Neuron (in vitro differentiated cells): Measurements from ENCODE around the gene ANO6.
A peak's percentile ranks its signal among the peaks of the same experiment; 100 is the strongest.

Experiments used
- H2AFZ ChIP-seq: one replicate; pipeline ENCODE4 v1.6.1; 2013; ENCODE audit warnings: low read depth, mild to moderate bottlenecking, inconsistent platforms, low read length, moderate library complexity
- H3K27me3 ChIP-seq: one replicate; pipeline ENCODE4 v1.6.1; 2013; ENCODE audit warnings: low read length; ENCODE audit not compliant: insufficient read depth
- H3K36me3 ChIP-seq: one replicate; pipeline ENCODE4 v1.6.1; 2013; ENCODE audit warnings: low read length; ENCODE audit not compliant: insufficient read depth
- H3K4me1 ChIP-seq: one replicate; pipeline ENCODE4 v1.6.1; 2013; ENCODE audit warnings: low read length; ENCODE audit not compliant: insufficient read depth
- H3K4me3 ChIP-seq: 2 replicates; pipeline ENCODE4 v1.5.1; 2013; ENCODE audit warnings: mild to moderate bottlenecking, low read length, moderate library complexity
- H3K9me3 ChIP-seq: one replicate; pipeline ENCODE4 v1.6.1; 2013; ENCODE audit warnings: low read length

The ANO6 gene

DNA sequence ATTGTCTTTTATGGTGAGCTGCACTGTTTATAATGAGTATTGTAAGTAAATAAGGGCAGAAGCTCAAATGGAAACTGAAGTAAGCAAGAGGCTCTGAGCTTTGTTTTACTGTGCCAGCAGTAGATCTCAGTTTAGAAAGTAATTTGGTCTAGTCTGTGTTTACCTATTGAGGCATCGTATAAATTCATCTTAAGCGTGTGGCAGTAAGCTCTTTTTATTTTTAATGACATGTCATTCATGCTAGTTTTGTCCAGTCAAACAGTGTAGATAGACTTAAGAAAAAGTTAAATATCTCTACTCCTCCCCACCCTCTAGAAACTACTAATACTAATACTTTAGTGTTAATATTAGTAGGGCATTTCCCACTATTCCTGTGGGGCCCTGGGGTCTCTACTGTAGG lies 2.0 kb downstream of the ANO6 start:
- Histone ChIP-seq H3K4me3 (peak overlapping the region; percentile 51), H2AFZ (peak overlapping the region; percentile 92), H3K9me3 (no peaks in the 10 kb centered on the region), H3K36me3 (no peaks in the 10 kb centered on the region), H3K27me3 (no peaks in the 10 kb centered on the region), H3K4me1 (peaks cover 8% of the 10 kb centered on the region)

DNA sequence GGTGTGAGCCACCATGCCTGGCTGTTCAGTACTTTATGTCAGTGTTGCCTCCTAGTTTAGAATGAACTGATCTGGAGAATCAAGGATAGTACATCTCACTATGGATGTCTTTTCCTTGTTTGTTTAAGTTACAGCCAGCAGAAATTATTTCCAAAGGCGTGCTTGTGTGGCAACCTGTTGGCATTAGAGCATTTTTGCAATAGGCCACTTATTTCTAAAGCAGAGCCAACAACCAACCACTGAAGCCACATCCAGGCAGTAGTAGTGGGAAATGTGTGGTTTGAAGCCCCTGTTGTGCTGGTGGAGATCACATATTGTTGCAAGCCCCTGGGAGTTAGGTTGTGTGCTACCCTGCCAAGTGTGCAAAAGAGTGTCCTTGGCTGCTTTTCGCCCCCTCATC lies 3.7 kb downstream of the ANO6 start:
- H3K4me3 ChIP-seq = no peak overlapping the region
- no peak overlapping the region for H2AFZ ChIP-seq
- no peaks in the 10 kb centered on the region for H3K27me3 ChIP-seq
- H3K9me3 ChIP-seq = no peaks in the 10 kb centered on the region
- peaks cover 8% of the 10 kb centered on the region for H3K4me1 ChIP-seq
- H3K36me3 ChIP-seq = no peaks in the 10 kb centered on the region

DNA sequence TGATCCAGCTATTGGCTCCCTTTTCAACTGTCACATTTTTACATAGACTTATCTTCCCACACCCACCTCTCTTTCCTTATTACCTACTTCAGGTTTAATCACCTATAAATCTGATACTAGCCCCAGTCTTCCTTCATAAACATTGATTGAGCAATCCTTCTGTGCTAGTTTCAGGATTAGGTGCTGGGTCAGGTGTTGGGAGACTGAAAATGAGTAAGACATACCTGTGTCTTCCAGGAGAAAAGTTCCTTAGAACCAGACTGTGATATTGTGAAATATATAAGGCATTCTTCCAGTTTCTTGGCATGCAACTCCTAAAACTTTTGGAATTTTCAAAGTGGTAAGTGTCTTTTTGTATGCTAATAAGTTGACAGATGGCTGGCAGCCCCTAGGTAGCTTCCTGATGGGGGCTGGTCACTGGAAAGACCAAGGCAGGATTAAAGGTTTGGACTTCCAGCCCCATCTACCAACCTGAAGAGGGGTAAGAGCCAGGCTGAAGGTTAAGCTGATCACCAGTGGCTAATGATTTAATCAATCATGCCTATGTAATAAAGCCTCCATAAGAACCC lies 4.6 kb downstream of the ANO6 start:
- Histone ChIP-seq H3K4me3 (no peak overlapping the region), H3K4me1 (peaks cover 8% of the 10 kb centered on the region), H2AFZ (no peak overlapping the region), H3K36me3 (no peaks in the 10 kb centered on the region), H3K27me3 (no peaks in the 10 kb centered on the region), H3K9me3 (no peaks in the 10 kb centered on the region)

DNA sequence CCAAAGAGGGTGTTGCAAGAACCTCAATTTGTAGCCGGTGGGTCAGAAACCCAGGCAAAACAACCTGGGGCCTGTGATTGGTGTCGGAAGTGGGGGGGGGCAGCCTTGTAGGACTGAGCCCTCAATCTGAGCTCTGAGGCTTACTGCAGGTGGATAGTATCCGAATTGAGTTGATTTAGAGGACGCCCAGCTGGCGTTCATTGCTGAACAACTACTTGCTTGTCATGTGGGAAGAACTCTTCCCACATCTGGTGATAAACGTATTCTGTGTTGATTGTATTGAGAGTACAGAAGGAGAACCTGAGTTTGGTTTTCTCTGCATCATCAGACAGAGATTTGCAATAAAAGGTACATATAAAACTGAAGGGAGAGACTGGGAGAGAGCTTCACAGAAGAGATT lies 5.1 kb downstream of the ANO6 start:
- H3K27me3 ChIP-seq = no peaks in the 10 kb centered on the region
- H3K4me3 ChIP-seq = no peak overlapping the region
- no peak overlapping the region for H2AFZ ChIP-seq
- H3K9me3 ChIP-seq = no peaks in the 10 kb centered on the region
- H3K4me1 ChIP-seq = peaks cover 8% of the 10 kb centered on the region
- H3K36me3 ChIP-seq = no peaks in the 10 kb centered on the region

DNA sequence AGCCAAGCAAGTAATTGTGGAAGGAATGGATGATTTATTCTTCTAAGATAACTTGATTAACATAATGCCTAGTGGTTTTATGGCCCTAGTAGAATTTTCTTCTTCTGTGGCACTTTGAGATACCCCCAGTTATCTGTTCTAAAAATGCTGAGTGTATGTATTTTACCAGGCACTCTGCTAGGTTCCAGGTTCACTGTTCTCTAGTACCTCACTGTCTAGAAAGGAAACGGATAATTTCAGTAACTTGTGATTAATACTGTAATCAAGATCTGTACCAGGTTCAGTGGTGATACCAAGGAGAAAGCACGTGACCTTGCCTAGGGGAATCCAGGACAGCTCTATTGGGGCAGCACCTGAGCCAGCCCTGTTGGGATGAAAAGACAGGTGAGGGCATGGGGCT lies 8.0 kb downstream of the ANO6 start:
- Histone ChIP-seq H2AFZ (no peak overlapping the region), H3K4me1 (no peaks in the 10 kb centered on the region), H3K27me3 (no peaks in the 10 kb centered on the region), H3K9me3 (no peaks in the 10 kb centered on the region), H3K36me3 (no peaks in the 10 kb centered on the region), H3K4me3 (no peak overlapping the region)

DNA sequence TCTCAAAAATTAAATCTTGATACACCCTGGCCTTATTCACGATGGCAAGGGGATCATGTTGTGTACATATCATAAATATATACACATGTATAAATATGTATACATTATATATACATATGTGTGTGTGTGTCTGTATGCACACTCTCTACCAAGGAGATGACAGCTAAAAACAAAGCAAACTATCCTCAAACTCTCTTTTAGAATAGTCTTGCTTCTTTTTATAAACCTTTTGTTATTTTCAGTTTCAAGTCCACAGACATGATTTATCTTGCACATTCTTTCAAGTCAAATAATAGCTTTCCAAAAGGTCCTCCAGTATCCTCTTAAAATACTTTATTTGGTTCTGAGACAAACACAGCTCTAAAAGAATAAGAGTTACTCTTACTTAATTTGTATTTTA lies 8.4 kb downstream of the ANO6 start:
- H3K27me3 ChIP-seq = no peaks in the 10 kb centered on the region

DNA sequence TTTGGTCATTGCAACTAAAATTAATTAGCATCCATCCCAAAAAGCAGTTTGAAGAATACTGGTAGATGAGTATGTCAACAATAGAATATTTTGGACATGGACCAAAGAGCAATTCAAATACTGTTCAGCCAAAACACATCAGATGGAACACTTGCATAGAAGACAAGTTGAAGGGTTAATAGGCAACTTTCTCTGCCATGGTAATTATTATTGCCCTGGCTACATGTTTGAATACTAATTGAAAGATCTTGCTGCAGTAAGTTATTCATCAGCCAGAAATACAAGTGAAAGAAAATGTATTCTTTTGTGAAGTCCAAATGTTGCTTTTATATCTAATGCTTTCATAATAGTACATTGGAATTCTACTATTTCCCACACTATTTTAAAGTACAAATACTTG lies 10.1 kb downstream of the ANO6 start:
- Histone ChIP-seq H3K4me1 (no peaks in the 10 kb centered on the region), H3K9me3 (no peaks in the 10 kb centered on the region), H3K4me3 (no peak overlapping the region), H3K27me3 (no peaks in the 10 kb centered on the region), H2AFZ (no peak overlapping the region), H3K36me3 (no peaks in the 10 kb centered on the region)

More for the DNA sequence above, 8.4 kb downstream of the ANO6 start:
- no peaks in the 10 kb centered on the region for H3K4me1 ChIP-seq
- no peaks in the 10 kb centered on the region for H3K9me3 ChIP-seq
- no peaks in the 10 kb centered on the region for H3K36me3 ChIP-seq
- no peak overlapping the region for H2AFZ ChIP-seq
- no peak overlapping the region for H3K4me3 ChIP-seq

DNA sequence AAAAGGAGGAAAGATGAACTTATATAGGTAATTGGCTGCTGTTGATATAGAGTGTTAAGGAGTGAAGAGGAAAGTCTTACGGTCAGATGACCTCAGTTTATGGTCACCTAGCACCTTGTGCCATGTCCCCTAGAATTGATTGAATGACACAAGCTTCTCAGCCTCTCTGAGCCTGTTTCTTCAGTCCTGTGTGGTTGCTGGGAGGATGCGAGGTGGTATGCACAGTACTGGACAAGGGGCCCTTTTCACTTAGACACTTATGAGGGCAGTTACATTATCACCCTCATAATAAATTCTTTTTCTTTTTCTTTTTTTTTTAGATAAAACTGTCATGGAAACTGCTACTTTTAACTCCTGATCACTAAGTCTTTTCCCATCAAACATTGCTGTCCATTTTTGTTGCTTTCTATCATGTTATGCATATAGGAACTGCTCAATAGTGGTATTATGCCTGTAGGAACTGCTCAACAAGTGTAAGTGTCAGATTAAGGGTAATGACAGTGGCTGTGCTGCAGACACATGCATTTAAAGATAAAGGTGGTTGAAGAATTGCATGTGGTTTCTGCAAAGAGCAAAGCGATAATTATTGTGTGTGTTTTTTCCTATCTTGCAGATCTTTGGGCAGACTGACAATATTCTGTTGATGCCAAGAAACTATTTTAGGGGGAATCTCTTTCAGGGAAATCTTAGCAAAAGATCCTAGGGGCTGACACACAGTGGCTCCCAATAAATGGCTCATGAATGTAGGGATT lies 11.6 kb downstream of the ANO6 start:
- Histone ChIP-seq H3K36me3 (no peaks in the 10 kb centered on the region), H3K27me3 (no peaks in the 10 kb centered on the region), H3K4me1 (peaks cover 5% of the 10 kb centered on the region), H2AFZ (no peak overlapping the region), H3K4me3 (no peak overlapping the region), H3K9me3 (no peaks in the 10 kb centered on the region)

DNA sequence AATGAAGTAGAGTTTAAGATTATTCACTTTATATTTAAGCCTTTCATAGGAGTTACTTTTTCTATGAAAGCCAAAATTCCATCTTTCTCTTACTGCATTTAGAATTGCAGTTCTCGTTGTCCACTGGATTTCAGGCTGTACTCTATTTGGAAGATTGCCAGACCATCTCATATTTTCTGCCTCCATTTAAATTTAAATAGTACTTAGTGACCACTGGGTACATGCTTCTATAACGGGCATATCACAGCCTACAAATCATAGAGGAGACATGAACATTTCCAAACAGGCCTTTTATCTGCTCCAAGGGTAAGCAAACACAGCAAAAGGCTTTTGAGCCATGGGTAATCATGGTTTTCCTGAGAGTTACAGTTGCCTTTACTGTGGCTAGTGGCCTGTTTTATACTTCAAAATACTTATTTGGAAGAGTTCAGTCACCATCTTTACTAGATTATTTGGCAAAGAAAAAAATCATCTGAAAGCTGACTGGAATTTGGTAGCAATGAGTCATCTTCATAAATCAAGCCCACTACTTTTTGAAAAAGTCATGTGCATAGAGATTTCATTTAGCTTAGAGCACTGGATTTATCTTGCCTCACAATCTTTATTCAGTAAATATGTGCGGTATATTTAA lies 15.7 kb downstream of the ANO6 start:
- Histone ChIP-seq H2AFZ (no peak overlapping the region), H3K27me3 (no peaks in the 10 kb centered on the region), H3K9me3 (no peaks in the 10 kb centered on the region), H3K4me1 (peaks cover 26% of the 10 kb centered on the region), H3K4me3 (no peak overlapping the region), H3K36me3 (no peaks in the 10 kb centered on the region)

DNA sequence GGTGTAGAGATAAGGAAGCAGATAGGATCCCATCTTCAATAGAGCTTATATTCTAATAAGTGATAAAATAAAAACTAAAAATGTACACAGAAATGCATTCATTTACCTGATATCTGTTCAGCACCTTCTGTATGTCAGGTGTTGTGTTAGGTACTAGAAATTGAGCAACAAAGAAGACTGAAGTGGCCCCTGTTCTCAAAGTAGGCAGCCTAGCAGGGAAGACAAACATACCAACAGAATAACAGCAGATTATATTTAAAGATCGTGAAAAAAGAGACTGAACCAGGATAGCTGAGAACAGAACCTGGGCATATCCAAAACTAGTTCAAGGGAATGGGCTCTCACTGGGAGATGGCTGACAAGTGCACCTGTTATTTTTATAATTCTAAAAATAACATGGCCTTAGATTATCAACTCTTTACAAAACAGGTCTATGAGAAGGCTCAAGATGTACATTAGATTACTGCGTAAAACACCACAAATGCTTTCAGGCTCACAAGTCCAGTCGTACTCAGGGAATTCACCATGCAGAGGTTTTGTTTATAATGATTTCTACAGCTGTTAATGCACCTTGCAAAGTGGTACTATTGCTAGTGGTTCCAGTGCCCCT lies 16.4 kb downstream of the ANO6 start:
- Histone ChIP-seq H3K4me1 (peaks cover 26% of the 10 kb centered on the region), H3K9me3 (no peaks in the 10 kb centered on the region), H3K36me3 (no peaks in the 10 kb centered on the region), H3K4me3 (no peak overlapping the region), H2AFZ (no peak overlapping the region), H3K27me3 (no peaks in the 10 kb centered on the region)

DNA sequence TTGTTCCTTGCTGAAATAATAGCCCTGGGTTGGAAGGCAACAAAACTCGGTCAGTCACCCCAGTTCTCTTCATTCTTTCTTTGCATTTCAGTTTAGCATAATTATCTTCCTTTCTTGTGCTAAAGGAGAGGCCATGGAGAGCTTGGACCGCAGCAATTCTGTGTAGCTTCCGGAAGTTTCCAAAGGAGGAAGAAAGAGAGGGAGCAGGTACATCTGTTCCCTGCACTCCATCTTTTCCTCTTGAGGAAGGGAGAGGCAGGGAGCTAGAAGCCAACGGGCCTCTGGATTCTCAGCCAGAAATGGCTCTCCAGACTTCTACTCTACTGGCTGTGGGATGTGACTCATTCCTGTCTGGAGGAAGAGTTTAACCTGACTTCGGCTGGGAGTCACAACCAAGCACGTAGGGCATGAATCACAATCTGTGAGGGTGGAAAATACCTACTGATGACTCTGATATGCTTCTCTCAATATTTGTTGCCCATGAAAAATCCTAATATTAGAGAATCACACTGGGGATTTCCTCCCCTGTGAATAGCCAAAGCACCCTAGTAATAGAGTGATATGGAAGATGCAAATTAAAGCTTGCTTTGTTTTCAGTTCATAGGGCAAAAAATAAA lies 17.0 kb downstream of the ANO6 start:
- no peaks in the 10 kb centered on the region for H3K27me3 ChIP-seq
- H3K9me3 ChIP-seq = no peaks in the 10 kb centered on the region
- H2AFZ ChIP-seq = no peak overlapping the region
- peaks cover 26% of the 10 kb centered on the region for H3K4me1 ChIP-seq
- no peaks in the 10 kb centered on the region for H3K36me3 ChIP-seq
- H3K4me3 ChIP-seq = no peak overlapping the region

DNA sequence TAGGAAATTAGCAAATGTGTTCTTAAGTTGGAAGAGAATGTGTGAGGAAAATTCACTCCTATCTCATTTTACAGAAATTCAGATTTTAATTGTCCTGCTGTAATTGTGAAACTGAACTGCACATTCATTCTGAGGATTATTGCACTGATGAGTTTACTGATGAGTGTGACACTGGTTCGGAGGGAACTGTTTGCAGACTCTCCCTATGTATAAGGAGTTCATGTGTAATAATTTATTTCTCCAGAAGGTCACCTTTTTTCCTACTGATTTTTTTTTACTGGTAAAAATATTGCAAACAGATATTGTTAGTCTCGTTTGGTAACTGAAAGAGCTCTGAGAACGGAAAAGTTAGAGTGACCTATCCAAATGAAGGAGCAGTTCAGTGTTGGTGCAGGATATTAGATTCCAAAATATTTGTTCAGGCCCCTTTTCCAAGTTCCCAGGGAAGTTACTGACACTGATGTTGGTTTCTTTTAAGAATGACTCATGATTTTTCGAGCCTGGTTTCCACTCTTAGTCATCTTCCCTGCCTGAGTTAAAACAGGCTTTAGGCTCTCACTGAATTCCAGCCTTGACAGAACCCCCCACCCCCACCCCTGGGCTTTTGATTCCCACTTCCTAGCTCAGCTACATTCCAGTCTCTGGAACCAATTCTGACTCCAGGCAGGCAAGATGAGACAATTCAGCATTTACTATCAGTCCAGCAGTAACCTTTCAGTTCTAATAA lies 18.4 kb downstream of the ANO6 start:
- peaks cover 26% of the 10 kb centered on the region for H3K4me1 ChIP-seq
- no peaks in the 10 kb centered on the region for H3K27me3 ChIP-seq
- H3K4me3 ChIP-seq = no peak overlapping the region
- no peaks in the 10 kb centered on the region for H3K9me3 ChIP-seq
- no peaks in the 10 kb centered on the region for H3K36me3 ChIP-seq
- no peak overlapping the region for H2AFZ ChIP-seq
